Mesodermal cell (in vitro differentiated cells): ENCODE results near the gene VPS8.

ENCODE experiments used
- H3K27ac ChIP-seq: 2 replicates; pipeline ENCODE4 v1.7.0; 2013; ENCODE audit warnings: mild to moderate bottlenecking, low read depth, low read length, moderate library complexity; ENCODE audit not compliant: severe bottlenecking
- H3K36me3 ChIP-seq: 2 replicates; pipeline ENCODE4 v1.7.1; 2013; ENCODE audit warnings: mild to moderate bottlenecking, low read length, moderate library complexity; ENCODE audit not compliant: control insufficient read depth, insufficient read depth
- H3K4me1 ChIP-seq: one replicate; pipeline ENCODE4 v1.7.1; 2013; ENCODE audit warnings: mild to moderate bottlenecking, low read length; ENCODE audit not compliant: insufficient read depth, control insufficient read depth, poor library complexity, severe bottlenecking
- H3K4me3 ChIP-seq: 2 replicates; pipeline ENCODE4 v1.7.0; 2013; ENCODE audit warnings: low read length, control low read depth, mild to moderate bottlenecking; ENCODE audit not compliant: insufficient read depth, poor library complexity, severe bottlenecking; ENCODE audit errors: extremely low read depth
- H3K9me3 ChIP-seq: 2 replicates; pipeline ENCODE4 v1.7.1; 2013; ENCODE audit warnings: mild to moderate bottlenecking, low read length, moderate library complexity; ENCODE audit not compliant: control insufficient read depth
- WGBS, 2 experiments: methylation state at CpG; one replicate each; pipeline ENCODE4 v1.1.5; 2013; ENCODE audit warnings: missing lambda C conversion rate in 2 of 2; ENCODE audit not compliant: insufficient coverage in 2 of 2; 5-methylcytosine and 5-hydroxymethylcytosine counted together

Gene VPS8

DNA sequence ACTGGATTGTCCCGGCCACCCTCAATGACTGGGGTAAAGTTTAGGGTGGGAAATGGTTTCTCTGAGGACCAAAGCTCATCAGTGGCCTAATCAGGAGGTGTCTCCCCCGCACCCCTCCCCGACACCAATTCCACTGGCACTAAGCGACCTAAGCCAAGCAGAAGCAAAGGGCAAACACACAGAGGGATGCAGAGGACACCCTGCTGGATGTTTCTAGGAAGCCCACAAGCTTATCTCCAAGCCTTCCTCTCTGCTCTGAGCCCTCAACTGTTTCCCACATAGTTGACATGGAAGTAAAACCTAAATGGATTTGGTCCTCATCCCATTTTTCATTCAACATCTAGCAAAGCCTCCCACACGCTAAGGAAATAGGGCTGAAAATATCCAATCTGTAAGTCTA, 272.4 kb downstream of the VPS8 start:
- no peaks in the 10 kb centered on the region for H3K9me3 ChIP-seq
- no peak overlapping the region for H3K4me3 ChIP-seq
- no peaks in the 10 kb centered on the region for H3K36me3 ChIP-seq
- H3K4me1 ChIP-seq: peaks cover 9% of the 10 kb centered on the region
- no peak overlapping the region for H3K27ac ChIP-seq
- WGBS, 2 experiments: 88 to 91% methylated on average over 3 to 4 of the region's 5 CpGs

DNA sequence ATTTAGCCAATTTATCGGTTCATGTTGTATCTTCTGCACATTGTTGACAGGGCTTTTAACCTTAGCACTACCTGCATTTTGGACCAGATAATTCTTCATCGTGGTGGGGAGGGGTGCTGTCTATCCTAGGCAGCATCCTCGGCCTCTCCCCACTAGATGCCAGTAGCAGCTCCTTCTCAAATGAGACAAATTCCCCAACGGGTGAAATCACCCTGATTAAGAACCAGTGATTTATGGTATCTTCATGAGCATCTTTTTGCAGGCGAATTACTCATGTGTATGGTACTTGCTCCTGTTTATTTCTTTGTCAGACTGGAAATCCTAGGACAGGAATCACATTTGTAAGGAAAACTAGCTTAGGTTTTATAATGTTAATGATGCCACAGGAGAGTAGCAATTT, 272.9 kb downstream of the VPS8 start:
- Histone ChIP-seq H3K36me3 (no peaks in the 10 kb centered on the region), H3K27ac (no peak overlapping the region), H3K4me3 (no peak overlapping the region), H3K9me3 (no peaks in the 10 kb centered on the region), H3K4me1 (peaks cover 10% of the 10 kb centered on the region)
- WGBS, 2 experiments: 82 to 83% methylated on average over 3 to 5 of the region's 5 CpGs

- Histone ChIP-seq H3K4me3 (no peak overlapping the region), H3K36me3 (no peaks in the 10 kb centered on the region), H3K4me1 (peaks cover 10% of the 10 kb centered on the region), H3K9me3 (no peaks in the 10 kb centered on the region), H3K27ac (no peak overlapping the region)
- WGBS, 2 experiments: 90% methylated on average over 2 of the region's 3 CpGs; no CpG with 5 or more reads in 1 of the 2 experiments
Measured at GRCh38 chr3:185087419-185087818, 275.5 kb downstream of the VPS8 start.

GRCh38 chr3:185089343-185089742, 277.4 kb downstream of the VPS8 start:
- Histone ChIP-seq H3K9me3 (no peaks in the 10 kb centered on the region), H3K36me3 (no peaks in the 10 kb centered on the region), H3K27ac (no peak overlapping the region), H3K4me1 (peaks cover 10% of the 10 kb centered on the region), H3K4me3 (no peak overlapping the region)
- WGBS, 2 experiments: no CpG with 5 or more reads among the region's 2 CpGs

- Histone ChIP-seq H3K36me3 (no peaks in the 10 kb centered on the region), H3K9me3 (no peaks in the 10 kb centered on the region), H3K27ac (no peak overlapping the region)
Measured at GRCh38 chr3:185089751-185090150, 277.8 kb downstream of the VPS8 start.

GRCh38 chr3:185090811-185091210, 278.8 kb downstream of the VPS8 start:
- WGBS, 2 experiments: 93 to 95% methylated on average over 1 to 2 of the region's 4 CpGs
- Histone ChIP-seq H3K9me3 (no peaks in the 10 kb centered on the region), H3K4me1 (peaks cover 10% of the 10 kb centered on the region), H3K36me3 (no peaks in the 10 kb centered on the region), H3K4me3 (no peak overlapping the region), H3K27ac (no peak overlapping the region)

More at GRCh38 chr3:185089751-185090150, 277.8 kb downstream of the VPS8 start:
- Histone ChIP-seq H3K4me1 (peaks cover 10% of the 10 kb centered on the region), H3K4me3 (no peak overlapping the region)

GRCh38 chr3:185093116-185093515, 281.1 kb downstream of the VPS8 start:
- Histone ChIP-seq H3K4me1 (peaks cover 10% of the 10 kb centered on the region), H3K27ac (no peak overlapping the region), H3K9me3 (no peaks in the 10 kb centered on the region), H3K4me3 (no peak overlapping the region), H3K36me3 (no peaks in the 10 kb centered on the region)

DNA sequence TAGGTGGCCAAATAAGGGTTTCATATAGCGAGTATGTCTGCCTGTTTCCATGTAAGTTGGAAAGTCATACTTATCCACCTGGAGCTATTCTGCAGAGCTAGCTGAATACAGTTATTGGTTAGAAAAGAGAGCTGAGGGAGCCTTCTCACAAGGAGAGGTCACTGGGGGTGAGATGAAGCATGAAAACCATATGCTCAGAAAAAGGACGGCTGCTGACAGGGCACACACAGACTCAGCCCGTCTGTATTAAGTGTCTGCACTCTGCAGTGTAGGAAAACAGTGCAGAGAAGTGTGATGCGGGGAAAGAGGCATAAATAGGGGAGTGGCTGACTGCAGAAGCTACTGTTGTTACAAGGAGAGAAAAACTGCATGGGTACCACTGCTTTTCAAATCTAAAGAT, 282.7 kb downstream of the VPS8 start:
- H3K4me3 ChIP-seq: no peak overlapping the region
- no peaks in the 10 kb centered on the region for H3K36me3 ChIP-seq
- H3K27ac ChIP-seq: no peak overlapping the region
- no peaks in the 10 kb centered on the region for H3K4me1 ChIP-seq
- H3K9me3 ChIP-seq: no peaks in the 10 kb centered on the region
- 85 to 94% methylated on average over 4 of the region's 4 CpGs for WGBS, 2 experiments
